Measurements from ENCODE around the gene GMDS. TPM values are rescaled to one million over a fixed set of nuclear protein-coding genes. Genes with fewer than 3 reads are reported as not detected.

GMDS gene
- polyA plus RNA-seq, 1 donor (not counting 4 experiments of a cell fraction or from before 2014, with no cell fraction given): 22.1 TPM

DNA sequence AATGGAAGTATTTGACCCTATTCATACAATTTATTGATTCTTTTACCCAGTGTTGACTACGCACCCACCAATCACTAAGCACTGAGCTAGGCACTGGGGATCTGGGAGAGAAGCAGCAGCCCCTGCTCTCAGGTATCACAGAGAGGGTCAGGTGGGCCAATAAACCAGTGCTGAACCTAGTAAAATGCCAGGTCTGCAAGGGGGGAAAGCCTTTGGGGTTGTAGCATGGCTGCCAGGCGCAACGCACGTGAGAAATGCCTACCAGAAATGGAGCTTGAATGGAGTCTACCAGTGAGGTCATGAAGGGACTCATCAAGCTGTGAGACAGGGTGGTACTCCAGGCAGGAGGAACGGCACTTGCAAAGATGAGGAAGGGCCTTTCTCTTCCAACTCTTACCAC lies 313.6 kb downstream of the GMDS start:
- Histone ChIP-seq H3K79me2 (ENCODE audit: control insufficient read depth, insufficient read depth, low read length) (no peaks in the 10 kb centered on the region), H3K9me1 (ENCODE audit: control insufficient read depth, extremely low read depth, insufficient read depth, low read length) (no peaks in the 10 kb centered on the region), H3K27me3 (ENCODE audit: control insufficient read depth, extremely low read depth, insufficient read depth, low read length) (no peaks in the 10 kb centered on the region), H3K4me3 (ENCODE audit: control insufficient read depth in 2 of 3, extremely low read depth in 1 of 3, insufficient read depth in 2 of 3, low read depth in 1 of 3, low read length in 3 of 3) (no peak overlapping the region), H3K36me3 (ENCODE audit: control insufficient read depth in 2 of 2, extremely low read depth in 1 of 2, insufficient read depth in 2 of 2, low read length in 2 of 2) (no peaks in the 10 kb centered on the region), H2AFZ (ENCODE audit: control insufficient read depth, low read length) (no peak overlapping the region), H3K9ac (ENCODE audit: control insufficient read depth, extremely low read depth, insufficient read depth, low read length) (no peak overlapping the region), H3K4me1 (ENCODE audit: control insufficient read depth, extremely low read depth, insufficient read depth, low read length) (no peaks in the 10 kb centered on the region), H4K20me1 (ENCODE audit: control insufficient read depth, extremely low read depth, insufficient read depth, low read length) (no peaks in the 10 kb centered on the region), H3K27ac (ENCODE audit: control insufficient read depth, insufficient read depth, low read length) (no peak overlapping the region), H3K4me2 (ENCODE audit: control insufficient read depth, extremely low read depth, insufficient read depth, low read depth, low read length) (no peak overlapping the region), H3K9me3 (ENCODE audit: control insufficient read depth, low read depth, low read length) (no peaks in the 10 kb centered on the region)
- DNase-seq (ENCODE audit: low read depth, low spot score): no peak
- dilution Hi-C loops (cut with MboI; ENCODE audit: extremely low pct_ligation_motif_present, low sequenced_read_pairs): no loop called here
- no peak for FAIRE-seq
- no peak for TF ChIP-seq EZH2 (IDR thresholded peaks at IDR 0.05; ENCODE audit: low read length)
- TF ChIP-seq, protein P1, sequence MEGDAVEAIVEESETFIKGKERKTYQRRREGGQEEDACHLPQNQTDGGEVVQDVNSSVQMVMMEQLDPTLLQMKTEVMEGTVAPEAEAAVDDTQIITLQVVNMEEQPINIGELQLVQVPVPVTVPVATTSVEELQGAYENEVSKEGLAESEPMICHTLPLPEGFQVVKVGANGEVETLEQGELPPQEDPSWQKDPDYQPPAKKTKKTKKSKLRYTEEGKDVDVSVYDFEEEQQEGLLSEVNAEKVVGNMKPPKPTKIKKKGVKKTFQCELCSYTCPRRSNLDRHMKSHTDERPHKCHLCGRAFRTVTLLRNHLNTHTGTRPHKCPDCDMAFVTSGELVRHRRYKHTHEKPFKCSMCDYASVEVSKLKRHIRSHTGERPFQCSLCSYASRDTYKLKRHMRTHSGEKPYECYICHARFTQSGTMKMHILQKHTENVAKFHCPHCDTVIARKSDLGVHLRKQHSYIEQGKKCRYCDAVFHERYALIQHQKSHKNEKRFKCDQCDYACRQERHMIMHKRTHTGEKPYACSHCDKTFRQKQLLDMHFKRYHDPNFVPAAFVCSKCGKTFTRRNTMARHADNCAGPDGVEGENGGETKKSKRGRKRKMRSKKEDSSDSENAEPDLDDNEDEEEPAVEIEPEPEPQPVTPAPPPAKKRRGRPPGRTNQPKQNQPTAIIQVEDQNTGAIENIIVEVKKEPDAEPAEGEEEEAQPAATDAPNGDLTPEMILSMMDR (optimal IDR thresholded peaks at IDR 0.05 in 1 of 3, IDR thresholded peaks at IDR 0.05 in 1 of 3, conservative IDR thresholded peaks at IDR 0.05 in 1 of 3; ENCODE audit: extremely low read depth in 1 of 3, insufficient read depth in 2 of 3, low read length in 3 of 3): no peak

GRCh38 chr6:1930356-1930755 lies 315.0 kb downstream of the GMDS start:
- H3K4me1 ChIP-seq (ENCODE audit: control insufficient read depth, extremely low read depth, insufficient read depth, low read length): no peaks in the 10 kb centered on the region
- H3K27ac ChIP-seq (ENCODE audit: control insufficient read depth, insufficient read depth, low read length): no peak overlapping the region
- H3K4me2 ChIP-seq (ENCODE audit: control insufficient read depth, extremely low read depth, insufficient read depth, low read depth, low read length): no peak overlapping the region
- no peak for TF ChIP-seq EZH2 (IDR thresholded peaks at IDR 0.05; ENCODE audit: low read length)
- TF ChIP-seq, protein P1 (optimal IDR thresholded peaks at IDR 0.05 in 1 of 3, IDR thresholded peaks at IDR 0.05 in 1 of 3, conservative IDR thresholded peaks at IDR 0.05 in 1 of 3; ENCODE audit: extremely low read depth in 1 of 3, insufficient read depth in 2 of 3, low read length in 3 of 3): no peak
- no peaks in the 10 kb centered on the region for H4K20me1 ChIP-seq (ENCODE audit: control insufficient read depth, extremely low read depth, insufficient read depth, low read length)
- H3K9me3 ChIP-seq (ENCODE audit: control insufficient read depth, low read depth, low read length): no peaks in the 10 kb centered on the region
- no peak overlapping the region for H2AFZ ChIP-seq (ENCODE audit: control insufficient read depth, low read length)
- H3K27me3 ChIP-seq (ENCODE audit: control insufficient read depth, extremely low read depth, insufficient read depth, low read length): no peaks in the 10 kb centered on the region
- FAIRE-seq (no peak), DNase-seq (ENCODE audit: low read depth, low spot score) (no peak)
- dilution Hi-C loops (cut with MboI; ENCODE audit: extremely low pct_ligation_motif_present, low sequenced_read_pairs): no loop called here
- no peak overlapping the region for H3K4me3 ChIP-seq (ENCODE audit: control insufficient read depth in 2 of 3, extremely low read depth in 1 of 3, insufficient read depth in 2 of 3, low read depth in 1 of 3, low read length in 3 of 3)
- H3K36me3 ChIP-seq (ENCODE audit: control insufficient read depth in 2 of 2, extremely low read depth in 1 of 2, insufficient read depth in 2 of 2, low read length in 2 of 2): no peaks in the 10 kb centered on the region
- H3K9ac ChIP-seq (ENCODE audit: control insufficient read depth, extremely low read depth, insufficient read depth, low read length): no peak overlapping the region
- H3K9me1 ChIP-seq (ENCODE audit: control insufficient read depth, extremely low read depth, insufficient read depth, low read length): no peaks in the 10 kb centered on the region
- no peaks in the 10 kb centered on the region for H3K79me2 ChIP-seq (ENCODE audit: control insufficient read depth, insufficient read depth, low read length)

Measured in keratinocyte (primary cell).